Loucy (cell line): ENCODE data around the gene DOC2A.
A peak's percentile ranks its signal among the peaks of the same experiment; 100 is the strongest.

ENCODE experiments used
- H2AFZ ChIP-seq: fragments of 200-600 bp; sonication (generic); 2 replicates; pipeline ENCODE4 v1.6.0; 2016; ENCODE audit warnings: antibody characterized with exemption, mild to moderate bottlenecking, low read length, moderate library complexity
- H3F3A ChIP-seq: fragments of 200-600 bp; 2 replicates; pipeline ENCODE4 v1.6.0; 2016; ENCODE audit warnings: antibody characterized with exemption, low read depth, mild to moderate bottlenecking
- H3K27me3 ChIP-seq: fragments of 200-600 bp; sonication (generic); 2 replicates; pipeline ENCODE4 v1.6.1; 2014; ENCODE audit warnings: low read length, mild to moderate bottlenecking; ENCODE audit not compliant: insufficient read depth, poor library complexity, severe bottlenecking
- H3K36me3 ChIP-seq: fragments of 200-600 bp; sonication (generic); 2 replicates; pipeline ENCODE4 v1.6.1; 2016; ENCODE audit warnings: low read length; ENCODE audit not compliant: insufficient read depth
- H3K4me1 ChIP-seq: fragments of 200-600 bp; sonication (generic); 2 replicates; pipeline ENCODE4 v1.5.1; 2014; ENCODE audit warnings: low read length, mild to moderate bottlenecking; ENCODE audit not compliant: insufficient read depth, poor library complexity, severe bottlenecking
- H3K4me2 ChIP-seq: fragments of 200-600 bp; sonication (generic); 2 replicates; pipeline ENCODE4 v1.6.0; 2014; ENCODE audit warnings: antibody characterized with exemption, low read length, low read depth, mild to moderate bottlenecking; ENCODE audit not compliant: poor library complexity, severe bottlenecking
- H3K4me3 ChIP-seq: fragments of 200-600 bp; sonication (generic); 2 replicates; pipeline ENCODE4 v1.5.1; 2014; ENCODE audit warnings: low read length, mild to moderate bottlenecking, mixed read lengths; ENCODE audit not compliant: poor library complexity, severe bottlenecking
- H3K79me2 ChIP-seq: fragments of 200-600 bp; sonication (generic); 2 replicates; pipeline ENCODE4 v1.6.1; 2014; ENCODE audit warnings: low read length; ENCODE audit not compliant: insufficient read depth
- H3K9ac ChIP-seq: fragments of 200-600 bp; sonication (generic); 2 replicates; pipeline ENCODE4 v1.6.0; 2014; ENCODE audit warnings: mild to moderate bottlenecking, low read depth, low read length, moderate library complexity; ENCODE audit not compliant: poor library complexity, severe bottlenecking
- H3K9me2 ChIP-seq: fragments of 200-600 bp; sonication (generic); replicated peaks from 2 replicates; pipeline ENCODE4 v1.6.1; 2016; ENCODE audit warnings: low read depth, low read length, mixed read lengths
- H3K9me3 ChIP-seq: fragments of 200-600 bp; sonication (generic); 2 replicates; pipeline ENCODE4 v1.6.1; 2014; ENCODE audit warnings: mild to moderate bottlenecking, antibody characterized with exemption, low read length, low read depth; ENCODE audit not compliant: insufficient read depth
- H4K20me1 ChIP-seq: fragments of 200-600 bp; sonication (generic); 2 replicates; pipeline ENCODE4 v1.6.0; 2014; ENCODE audit warnings: antibody characterized with exemption, low read length, mild to moderate bottlenecking; ENCODE audit not compliant: insufficient read depth, poor library complexity, severe bottlenecking
- CTCF ChIP-seq: fragments of 200-600 bp; sonication (generic); conservative IDR thresholded peaks from 2 replicates; pipeline ENCODE4 v1.5.1; 2014; ENCODE audit warnings: mild to moderate bottlenecking, antibody characterized with exemption, low read length
- EZH2phosphoT487 ChIP-seq: fragments of 200-600 bp; IDR thresholded peaks from 2 replicates; pipeline ENCODE4 v1.6.1; 2018; ENCODE audit warnings: antibody characterized with exemption, mild to moderate bottlenecking, moderate library complexity, borderline replicate concordance

Gene DOC2A

GRCh38 chr16:29995324-29995910 lies 15.4 kb downstream of the DOC2A start, which contains the start of gene HIRIP3:
TSS of gene HIRIP3 (minus strand) at chr16:29995617. CDS start at chr16:29995605, 12 bp downstream.
- no peaks in the 10 kb centered on the region for H3K27me3 ChIP-seq
- H3K9me3 ChIP-seq = no peaks in the 10 kb centered on the region

GRCh38 chr16:29994600-29995323 lies 16.1 kb downstream of the DOC2A start:
- 0 out of 2 replicates have a peak, but pooled peaks cover 2% of the 10 kb centered on the region for H3F3A ChIP-seq
- no peaks in the 10 kb centered on the region for H3K9me2 ChIP-seq
- H3K9ac ChIP-seq = peak overlapping the region; percentile 98
- no peaks in the 10 kb centered on the region for H3K9me3 ChIP-seq
- peaks cover 36% of the 10 kb centered on the region for H3K79me2 ChIP-seq
- no peaks in the 10 kb centered on the region for H3K27me3 ChIP-seq
- TF ChIP-seq EZH2phosphoT487 (no peak), CTCF (no peak)
- H4K20me1 ChIP-seq = peaks cover 11% of the 10 kb centered on the region
- peak overlapping the region; percentile 84 for H3K4me2 ChIP-seq
- peaks cover 19% of the 10 kb centered on the region for H3K4me1 ChIP-seq
- H2AFZ ChIP-seq = peak overlapping the region; percentile 97
- peak overlapping the region; percentile 97 for H3K4me3 ChIP-seq
- H3K36me3 ChIP-seq = peaks cover 25% of the 10 kb centered on the region; the same call in 1 of the 2 replicates

More at GRCh38 chr16:29995324-29995910, 15.4 kb downstream of the DOC2A start, which contains the start of gene HIRIP3:
- peaks cover 36% of the 10 kb centered on the region for H3K79me2 ChIP-seq
- peaks cover 18% of the 10 kb centered on the region; the same call in 1 of the 2 replicates for H3K36me3 ChIP-seq
- H3K9me2 ChIP-seq = no peaks in the 10 kb centered on the region
- H3K9ac ChIP-seq = peak within 1 kb of the TSS; percentile 98
- H3F3A ChIP-seq = no peaks in the 10 kb centered on the region
- H2AFZ ChIP-seq = peak within 1 kb of the TSS; percentile 97
- H3K4me1 ChIP-seq = peaks cover 19% of the 10 kb centered on the region
- H4K20me1 ChIP-seq = peaks cover 11% of the 10 kb centered on the region
- no peak for TF ChIP-seq EZH2phosphoT487
- no peak for TF ChIP-seq CTCF
- peak within 1 kb of the TSS; percentile 84 for H3K4me2 ChIP-seq
- peak within 1 kb of the TSS; percentile 97 for H3K4me3 ChIP-seq

- H3K9ac ChIP-seq = peak overlapping the region; percentile 98
- H3K4me2 ChIP-seq = peak overlapping the region; percentile 84
- no peak overlapping the region for H2AFZ ChIP-seq
- H3K9me3 ChIP-seq = no peaks in the 10 kb centered on the region
- peaks cover 11% of the 10 kb centered on the region for H4K20me1 ChIP-seq
- no peaks in the 10 kb centered on the region for H3K9me2 ChIP-seq
- peaks cover 19% of the 10 kb centered on the region for H3K4me1 ChIP-seq
- H3K36me3 ChIP-seq = peaks cover 31% of the 10 kb centered on the region; the same call in 1 of the 2 replicates
- H3K27me3 ChIP-seq = no peaks in the 10 kb centered on the region
- peaks cover 36% of the 10 kb centered on the region for H3K79me2 ChIP-seq
- peak overlapping the region; percentile 97 for H3K4me3 ChIP-seq
- 0 out of 2 replicates have a peak, but pooled peaks cover 3% of the 10 kb centered on the region for H3F3A ChIP-seq
- no peak for TF ChIP-seq EZH2phosphoT487
- TF ChIP-seq CTCF = no peak
Measured at GRCh38 chr16:29993903-29994599, 16.8 kb downstream of the DOC2A start.
